ENCODE measurements around the gene MESD. TPM values are rescaled to one million over a fixed set of nuclear protein-coding genes. Genes with fewer than 3 reads are reported as not detected.
"Not testable (repeated sequence)": the region's sequence is repeated elsewhere in the genome, so short reads cannot be mapped to it uniquely, and the experiment has no call there.

Gene MESD
- total RNA-seq, 1 experiment from 2014 or later: 21.2 TPM

- Histone ChIP-seq H4K20me1 (ENCODE audit: low read length) (no peaks in the 10 kb centered on the region), H3K4me3 (ENCODE audit: low read length) (no peak overlapping the region), H3K9me2 (replicated peaks; ENCODE audit: low read length) (no peaks in the 10 kb centered on the region), H3K9ac (ENCODE audit: low read length) (no peak overlapping the region), H3F3A (ENCODE audit: low read length, unreplicated experiment) (peaks cover 2% of the 10 kb centered on the region), H3K27me3 (ENCODE audit: low read length) (no peaks in the 10 kb centered on the region), H3K27ac (ENCODE audit: low read length) (no peak overlapping the region), H3K9me3 (ENCODE audit: low read length) (no peaks in the 10 kb centered on the region), H3K4me1 (ENCODE audit: insufficient read depth, low read length) (peaks cover 25% of the 10 kb centered on the region), H3K4me2 (ENCODE audit: low read length) (no peak overlapping the region), H2AFZ (ENCODE audit: low read length) (no peak overlapping the region), H3K36me3 (ENCODE audit: low read depth, low read length) (no peaks in the 10 kb centered on the region), H3K79me2 (ENCODE audit: low read length) (no peaks in the 10 kb centered on the region)
- no TSS peak for BruUV-seq (replicated peaks)
- no peak for TF ChIP-seq EZH2phosphoT487 (IDR thresholded peaks at IDR 0.05; ENCODE audit: borderline replicate concordance, low read length)
- no peak for TF ChIP-seq CTCF (conservative IDR thresholded peaks at IDR 0.05; ENCODE audit: low read depth, low read length)
- no peak for TF ChIP-seq EZH2 (IDR thresholded peaks at IDR 0.05; ENCODE audit: low read length, unreplicated experiment)
- POLR2A ChIA-PET (ENCODE audit: unreplicated experiment): no interaction called here
- DNase-seq (no peak), ATAC-seq (no peak)
- intact Hi-C loops (cut with micrococcal nuclease): loop anchor here (5.0 to 10.0 kb wide), 2 partner anchors 104 to 182 kb away; partner anchors contain the start of gene CEMIP
- CTCF ChIA-PET: interaction anchor here (0.7 kb wide), 1 partner anchor 140 kb away, joined by 5 read pairs; no protein-coding TSS in a partner anchor
These were observed 30.7 kb downstream of the MESD start for GRCh38 chr15:80958818-80959495.

- Histone ChIP-seq H3K9me2 (replicated peaks; ENCODE audit: low read length) (no peaks in the 10 kb centered on the region), H3K4me3 (ENCODE audit: low read length) (no peak overlapping the region), H3K27me3 (ENCODE audit: low read length) (no peaks in the 10 kb centered on the region), H3K36me3 (ENCODE audit: low read depth, low read length) (no peaks in the 10 kb centered on the region), H3K27ac (ENCODE audit: low read length) (no peak overlapping the region), H4K20me1 (ENCODE audit: low read length) (no peaks in the 10 kb centered on the region), H3K79me2 (ENCODE audit: low read length) (no peaks in the 10 kb centered on the region), H3K9ac (ENCODE audit: low read length) (no peak overlapping the region), H2AFZ (ENCODE audit: low read length) (no peak overlapping the region), H3K4me1 (ENCODE audit: insufficient read depth, low read length) (peaks cover 33% of the 10 kb centered on the region), H3K4me2 (ENCODE audit: low read length) (no peak overlapping the region), H3K9me3 (ENCODE audit: low read length) (no peaks in the 10 kb centered on the region), H3F3A (ENCODE audit: low read length, unreplicated experiment) (peaks cover 2% of the 10 kb centered on the region)
- ChIA-PET POLR2A (ENCODE audit: unreplicated experiment) (no interaction called here), CTCF (no interaction called here)
- no peak for TF ChIP-seq CTCF (conservative IDR thresholded peaks at IDR 0.05; ENCODE audit: low read depth, low read length)
- TF ChIP-seq EZH2phosphoT487 (IDR thresholded peaks at IDR 0.05; ENCODE audit: borderline replicate concordance, low read length): no peak
- no peak for TF ChIP-seq EZH2 (IDR thresholded peaks at IDR 0.05; ENCODE audit: low read length, unreplicated experiment)
- no TSS peak for BruUV-seq (replicated peaks)
- intact Hi-C loops (cut with micrococcal nuclease): loop anchor here (5.0 to 10.0 kb wide), 2 partner anchors 103 to 181 kb away; partner anchors contain the start of gene CEMIP
- ATAC-seq (no peak), DNase-seq (no peak)
These were observed 31.6 kb downstream of the MESD start for GRCh38 chr15:80957976-80958375.

- intact Hi-C loops (cut with micrococcal nuclease): loop anchor here (5.0 to 10.0 kb wide), 2 partner anchors 103 to 180 kb away; partner anchors contain the start of gene CEMIP
- ChIA-PET POLR2A (ENCODE audit: unreplicated experiment) (no interaction called here), CTCF (no interaction called here)
- H3F3A ChIP-seq (ENCODE audit: low read length, unreplicated experiment): peaks cover 2% of the 10 kb centered on the region
- no peak for DNase-seq
- no peak overlapping the region for H3K4me2 ChIP-seq (ENCODE audit: low read length)
- no peaks in the 10 kb centered on the region for H3K79me2 ChIP-seq (ENCODE audit: low read length)
- H3K36me3 ChIP-seq (ENCODE audit: low read depth, low read length): no peaks in the 10 kb centered on the region
- H3K9me3 ChIP-seq (ENCODE audit: low read length): no peaks in the 10 kb centered on the region
- no peaks in the 10 kb centered on the region for H4K20me1 ChIP-seq (ENCODE audit: low read length)
- no peaks in the 10 kb centered on the region for H3K27me3 ChIP-seq (ENCODE audit: low read length)
- H3K4me1 ChIP-seq (ENCODE audit: insufficient read depth, low read length): peaks cover 33% of the 10 kb centered on the region
- H3K27ac ChIP-seq (ENCODE audit: low read length): no peak overlapping the region
- no peaks in the 10 kb centered on the region for H3K9me2 ChIP-seq (replicated peaks; ENCODE audit: low read length)
- no peak overlapping the region for H3K4me3 ChIP-seq (ENCODE audit: low read length)
- no TSS peak for BruUV-seq (replicated peaks)
- TF ChIP-seq EZH2 (IDR thresholded peaks at IDR 0.05; ENCODE audit: low read length, unreplicated experiment) (no peak), CTCF (conservative IDR thresholded peaks at IDR 0.05; ENCODE audit: low read depth, low read length) (no peak), EZH2phosphoT487 (IDR thresholded peaks at IDR 0.05; ENCODE audit: borderline replicate concordance, low read length) (no peak)
- H3K9ac ChIP-seq (ENCODE audit: low read length): no peak overlapping the region
- ATAC-seq: no peak
- no peak overlapping the region for H2AFZ ChIP-seq (ENCODE audit: low read length)
These were observed 32.1 kb downstream of the MESD start for GRCh38 chr15:80957556-80957955.

- H3K27me3 ChIP-seq (ENCODE audit: low read length); H4K20me1 ChIP-seq (ENCODE audit: low read length); H2AFZ ChIP-seq (ENCODE audit: low read length); H3K36me3 ChIP-seq (ENCODE audit: low read depth, low read length); BruUV-seq (replicated peaks); H3K9me2 ChIP-seq (replicated peaks; ENCODE audit: low read length); POLR2A ChIA-PET (ENCODE audit: unreplicated experiment); H3F3A ChIP-seq (ENCODE audit: low read length, unreplicated experiment); H3K79me2 ChIP-seq (ENCODE audit: low read length); H3K9me3 ChIP-seq (ENCODE audit: low read length); CTCF ChIA-PET; H3K4me3 ChIP-seq (ENCODE audit: low read length): not testable (repeated sequence)
- Histone ChIP-seq H3K4me1 (ENCODE audit: insufficient read depth, low read length) (peaks cover 33% of the 10 kb centered on the region), H3K4me2 (ENCODE audit: low read length) (peak overlapping the region; percentile 69), H3K9ac (ENCODE audit: low read length) (peak overlapping the region; percentile 33; the same call in 1 of the 2 replicates), H3K27ac (ENCODE audit: low read length) (peak overlapping the region; percentile 80)
- intact Hi-C loops (cut with micrococcal nuclease): loop anchor here (5.0 to 10.0 kb wide), 2 partner anchors 101 to 179 kb away; partner anchors contain the start of gene CEMIP
- DNase-seq (peak; percentile 98), ATAC-seq (peak; percentile 92)
These were observed 33.8 kb downstream of the MESD start for GRCh38 chr15:80955571-80956452.

All from PC-3 (cell line).